ENCODE data around the gene GALNS.

The GALNS gene

DNA sequence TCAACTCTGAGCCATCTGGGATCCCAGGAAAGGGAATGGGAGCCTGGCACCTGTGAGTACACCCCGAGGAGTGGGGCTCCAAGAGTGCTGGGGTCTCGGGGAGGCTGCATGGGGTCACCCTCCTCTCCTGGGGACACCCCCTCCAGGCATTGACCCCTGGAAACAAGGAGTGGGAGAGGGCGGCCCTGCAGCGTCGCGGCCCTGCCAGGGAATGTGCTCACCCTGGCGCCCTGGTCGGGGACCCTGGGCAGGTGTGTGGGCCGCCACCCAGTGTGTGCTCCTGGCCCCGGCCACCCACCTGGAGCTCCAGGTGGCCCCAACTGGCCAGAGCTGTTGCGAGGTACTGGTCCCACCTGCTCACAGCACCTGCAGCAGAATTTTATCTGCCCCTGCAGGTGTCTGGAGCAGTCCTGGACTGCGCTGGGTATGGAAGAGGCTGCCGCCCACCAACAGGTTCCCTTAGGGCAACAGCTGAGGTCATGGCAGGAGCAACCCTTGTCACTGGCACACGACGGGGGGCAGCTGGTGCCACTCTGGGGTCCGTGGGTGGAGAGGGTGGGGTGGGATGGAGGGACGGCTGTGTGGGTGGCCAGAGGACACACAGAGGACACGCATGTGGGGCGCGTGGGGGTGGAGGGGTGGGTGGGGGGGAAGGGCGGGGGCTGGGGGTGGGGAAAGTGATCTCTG lies 15.1 kb upstream of the GALNS start:
- H3K27ac ChIP-seq, result no peak overlapping the region
- TF ChIP-seq, protein P1, sequence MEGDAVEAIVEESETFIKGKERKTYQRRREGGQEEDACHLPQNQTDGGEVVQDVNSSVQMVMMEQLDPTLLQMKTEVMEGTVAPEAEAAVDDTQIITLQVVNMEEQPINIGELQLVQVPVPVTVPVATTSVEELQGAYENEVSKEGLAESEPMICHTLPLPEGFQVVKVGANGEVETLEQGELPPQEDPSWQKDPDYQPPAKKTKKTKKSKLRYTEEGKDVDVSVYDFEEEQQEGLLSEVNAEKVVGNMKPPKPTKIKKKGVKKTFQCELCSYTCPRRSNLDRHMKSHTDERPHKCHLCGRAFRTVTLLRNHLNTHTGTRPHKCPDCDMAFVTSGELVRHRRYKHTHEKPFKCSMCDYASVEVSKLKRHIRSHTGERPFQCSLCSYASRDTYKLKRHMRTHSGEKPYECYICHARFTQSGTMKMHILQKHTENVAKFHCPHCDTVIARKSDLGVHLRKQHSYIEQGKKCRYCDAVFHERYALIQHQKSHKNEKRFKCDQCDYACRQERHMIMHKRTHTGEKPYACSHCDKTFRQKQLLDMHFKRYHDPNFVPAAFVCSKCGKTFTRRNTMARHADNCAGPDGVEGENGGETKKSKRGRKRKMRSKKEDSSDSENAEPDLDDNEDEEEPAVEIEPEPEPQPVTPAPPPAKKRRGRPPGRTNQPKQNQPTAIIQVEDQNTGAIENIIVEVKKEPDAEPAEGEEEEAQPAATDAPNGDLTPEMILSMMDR (conservative IDR thresholded peaks at IDR 0.05; ENCODE audit: low read depth), result no peak
- DNase-seq (ENCODE audit: low spot score), result no peak
- CTCF ChIA-PET, result no interaction called here
- POLR2A ChIA-PET (ENCODE audit: low non-redundant PET), result no interaction called here

DNA sequence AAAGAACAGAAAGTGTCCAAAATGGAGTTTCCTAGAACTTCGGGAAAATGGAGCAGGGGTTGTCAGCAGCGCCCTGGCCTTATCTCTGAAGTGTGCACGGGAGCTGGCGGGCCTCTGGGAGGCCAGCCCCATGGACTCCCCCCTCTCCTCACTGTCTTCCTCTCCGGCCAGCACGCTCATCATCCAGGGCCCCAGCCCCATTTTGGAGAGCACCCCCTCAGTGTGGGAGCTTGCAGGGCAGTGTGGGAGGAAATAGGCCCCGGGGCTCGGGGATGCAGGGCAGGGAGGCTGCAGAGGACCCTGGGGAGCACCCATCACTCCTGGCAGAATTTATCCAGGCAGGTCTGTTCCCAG lies 14.6 kb upstream of the GALNS start:
- POLR2A ChIA-PET (ENCODE audit: low non-redundant PET), result no interaction called here
- H3K27ac ChIP-seq, result no peak overlapping the region
- CTCF ChIA-PET, result no interaction called here
- DNase-seq (ENCODE audit: low spot score), result no peak
- TF ChIP-seq, protein P1 (conservative IDR thresholded peaks at IDR 0.05; ENCODE audit: low read depth), result no peak

DNA sequence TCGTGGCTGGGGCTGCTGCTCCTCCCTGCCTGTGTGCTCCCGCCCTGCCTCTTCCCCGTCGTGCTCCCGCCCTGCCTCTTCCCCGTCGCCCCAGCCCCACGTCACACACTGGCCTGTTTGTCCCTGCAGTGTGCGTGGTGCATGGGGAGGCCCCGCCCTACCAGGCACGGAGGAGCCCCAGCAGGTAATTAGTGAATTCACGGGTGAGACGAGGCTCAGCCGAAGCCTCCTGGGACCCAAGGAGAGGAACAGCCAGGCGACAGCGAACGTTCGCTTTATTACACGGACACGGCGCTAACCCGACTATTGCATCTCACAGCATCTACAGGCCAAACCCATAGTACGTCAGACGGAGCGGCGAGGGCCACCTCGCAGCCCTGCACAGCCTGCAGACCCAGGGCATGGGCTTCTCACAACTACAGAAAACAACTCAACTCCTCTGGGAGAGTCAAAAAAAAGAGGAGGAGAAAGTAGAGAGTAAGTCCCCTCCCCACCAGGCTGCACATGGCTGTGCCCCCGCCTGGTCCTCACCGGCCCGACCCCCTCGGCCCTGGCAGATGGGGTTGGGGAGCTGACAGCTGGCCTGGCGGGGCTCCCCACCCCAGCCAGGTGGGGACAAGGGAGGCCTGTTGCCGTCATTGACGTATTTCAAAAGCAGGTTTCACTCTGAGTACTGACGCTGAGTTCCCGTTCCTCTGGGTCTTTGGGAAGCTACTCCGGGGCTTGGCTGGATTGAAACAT lies 14.0 kb upstream of the GALNS start:
- ChIA-PET POLR2A (ENCODE audit: low non-redundant PET) (no interaction called here), CTCF (no interaction called here)
- TF ChIP-seq, protein P1 (conservative IDR thresholded peaks at IDR 0.05; ENCODE audit: low read depth), result no peak
- no peak overlapping the region for H3K27ac ChIP-seq
- no peak for DNase-seq (ENCODE audit: low spot score)

DNA sequence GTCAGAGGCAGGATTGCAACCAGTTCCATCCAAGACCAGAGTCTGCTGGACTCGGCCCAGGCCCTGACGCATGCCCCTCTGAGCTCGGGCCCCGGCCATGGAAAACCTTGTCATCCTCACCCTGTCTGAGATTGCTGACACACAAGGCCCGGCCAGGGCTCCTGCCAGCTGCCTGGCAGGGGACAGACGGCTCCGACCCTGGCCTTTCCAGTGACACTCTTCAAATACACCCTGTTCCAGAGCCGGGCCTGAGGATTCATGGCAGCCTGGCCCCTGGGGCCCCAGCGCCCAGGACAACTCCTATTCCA lies 12.9 kb upstream of the GALNS start:
- ChIA-PET POLR2A (ENCODE audit: low non-redundant PET) (no interaction called here), CTCF (interaction anchor here (0.7 kb wide), 1 partner anchor 502 kb away, joined by 4 read pairs; no protein-coding TSS in a partner anchor)
- no peak overlapping the region for H3K27ac ChIP-seq
- DNase-seq (ENCODE audit: low spot score), result no peak
- TF ChIP-seq, protein P1 (conservative IDR thresholded peaks at IDR 0.05; ENCODE audit: low read depth), result no peak

DNA sequence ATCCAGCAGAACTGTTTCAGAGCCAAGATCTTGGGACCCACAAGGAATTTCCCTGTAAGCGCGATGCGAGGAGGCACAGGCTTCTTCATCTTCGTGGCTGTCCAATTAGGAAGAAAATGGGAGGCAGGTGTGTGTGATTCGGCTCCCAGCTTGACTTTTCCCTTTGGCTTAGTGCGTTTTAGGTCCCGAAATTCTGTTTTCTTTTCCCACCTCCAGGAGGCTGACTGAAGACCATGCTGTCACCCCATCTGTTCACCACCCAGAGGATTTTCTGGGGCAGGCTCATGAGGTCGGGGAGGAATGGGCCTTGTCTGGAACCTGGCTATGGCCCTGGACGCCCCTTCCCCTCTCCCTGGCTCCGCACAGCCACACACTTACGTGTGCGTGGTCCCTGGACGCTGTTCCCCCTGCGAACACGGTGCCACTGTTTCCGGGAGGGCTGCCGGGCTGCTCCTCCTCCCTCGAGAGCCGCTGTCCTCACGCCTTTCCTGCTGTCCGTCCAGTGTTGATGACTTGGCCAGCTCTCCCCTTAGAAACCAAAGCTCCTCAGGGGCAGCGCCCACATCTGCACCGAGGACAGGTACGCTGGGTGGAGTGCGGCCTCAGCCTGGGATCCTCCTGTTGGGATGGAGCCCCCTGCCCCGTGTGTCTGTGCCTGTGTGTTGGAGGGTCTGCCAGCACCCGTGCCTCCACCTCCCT lies 12.4 kb upstream of the GALNS start:
- POLR2A ChIA-PET (ENCODE audit: low non-redundant PET), result no interaction called here
- CTCF ChIA-PET, result interaction anchor here (0.7 kb wide), 1 partner anchor 502 kb away, joined by 4 read pairs; no protein-coding TSS in a partner anchor
- TF ChIP-seq, protein P1 (conservative IDR thresholded peaks at IDR 0.05; ENCODE audit: low read depth), result no peak
- DNase-seq (ENCODE audit: low spot score), result no peak
- no peak overlapping the region for H3K27ac ChIP-seq

DNA sequence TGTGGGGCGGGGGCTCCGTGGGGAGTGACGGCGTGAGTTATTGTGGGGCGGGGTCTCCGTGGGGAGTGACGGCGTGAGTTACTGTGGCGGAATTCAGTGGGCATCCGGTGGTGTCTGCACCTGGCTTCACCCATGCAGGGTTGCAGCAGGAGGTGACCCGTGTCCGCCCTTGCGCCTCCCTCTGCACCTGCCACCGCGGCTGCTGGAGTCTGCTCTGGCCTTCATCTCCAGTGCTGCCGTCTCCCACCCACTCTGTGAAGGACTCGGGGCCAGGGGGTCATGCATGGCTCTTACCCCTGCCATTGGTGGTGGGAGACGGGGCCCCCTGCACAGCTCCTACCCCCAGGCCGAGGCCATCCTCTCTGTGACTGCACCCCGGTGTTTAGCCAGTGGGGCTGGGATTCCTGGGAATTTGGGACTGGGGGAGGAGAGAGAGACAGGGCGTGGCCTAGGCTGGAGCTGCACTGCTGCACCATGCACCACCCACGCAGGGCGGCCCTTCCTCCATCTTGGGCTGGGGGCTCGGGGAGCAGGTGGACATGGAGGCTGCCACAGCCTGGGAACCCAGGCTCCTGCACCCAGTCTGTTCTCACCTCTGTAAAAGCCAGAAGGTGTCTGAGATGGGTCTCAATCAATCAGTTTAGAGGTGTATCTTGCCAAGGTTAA lies 11.0 kb upstream of the GALNS start:
- CTCF ChIA-PET, result interaction anchor here (0.7 kb wide), 1 partner anchor 150 kb away, joined by 3 read pairs; no protein-coding TSS in a partner anchor
- H3K27ac ChIP-seq, result no peak overlapping the region
- TF ChIP-seq, protein P1 (conservative IDR thresholded peaks at IDR 0.05; ENCODE audit: low read depth), result no peak
- no peak for DNase-seq (ENCODE audit: low spot score)
- POLR2A ChIA-PET (ENCODE audit: low non-redundant PET), result no interaction called here
